Subcutaneous abdominal adipose tissue (tissue), 5 donors: ENCODE data around the gene C11orf21.
A peak's percentile ranks its signal among the peaks of the same experiment; 100 is the strongest.

Experiments used
- H3K27ac ChIP-seq: one replicate; pipeline ENCODE4 v1.7.0; 2013; ENCODE audit warnings: low read depth, mild to moderate bottlenecking, inconsistent platforms, low read length, moderate library complexity
- H3K27me3 ChIP-seq, 5 donors: one replicate each; pipeline ENCODE4 v1.7.0; 2013; ENCODE audit warnings: low read length in 5 of 5, inconsistent platforms in 1 of 5; ENCODE audit not compliant: control insufficient read depth in 5 of 5, insufficient read depth in 4 of 5
- H3K36me3 ChIP-seq, 5 donors: one replicate each; pipeline ENCODE4 v1.7.0; 2013; ENCODE audit warnings: low read length in 5 of 5; ENCODE audit not compliant: control insufficient read depth in 5 of 5, insufficient read depth in 5 of 5
- H3K4me1 ChIP-seq, 5 donors: one replicate each; pipeline ENCODE4 v1.7.0; 2013; ENCODE audit warnings: low read length in 5 of 5, mild to moderate bottlenecking in 3 of 5, moderate library complexity in 1 of 5; ENCODE audit not compliant: control insufficient read depth in 5 of 5, insufficient read depth in 5 of 5
- H3K4me3 ChIP-seq, 5 donors: one replicate each; pipeline ENCODE4 v1.7.0; 2013; ENCODE audit warnings: low read length in 5 of 5, low read depth in 1 of 5
- H3K9ac ChIP-seq, 5 donors: one replicate each; pipeline ENCODE4 v1.7.0; 2013; ENCODE audit warnings: low read length in 5 of 5, mild to moderate bottlenecking in 4 of 5, moderate library complexity in 3 of 5
- H3K9me3 ChIP-seq, 5 donors: one replicate each; pipeline ENCODE4 v1.7.0; 2013; ENCODE audit warnings: low read length in 5 of 5; ENCODE audit not compliant: control insufficient read depth in 5 of 5
- donor health status: healthy.
- donor health status: healthy.
- donor health status: healthy.
- donor health status: healthy.
- donor health status: healthy.

C11orf21 gene

GRCh38 chr11:2325123-2325522 is 23.4 kb upstream of the C11orf21 start:
- Histone ChIP-seq H3K9me3 (no peaks in the 10 kb centered on the region), H3K4me3 (no peak overlapping the region), H3K36me3 (no peaks in the 10 kb centered on the region), H3K27me3 (no peaks in the 10 kb centered on the region), H3K27ac (no peak overlapping the region), H3K9ac (no peak overlapping the region), H3K4me1 (peaks cover 0 to 10% (median 7%) of the 10 kb centered on the region in 5 donors)

GRCh38 chr11:2321311-2321683 is 19.6 kb upstream of the C11orf21 start:
- Histone ChIP-seq H3K9me3 (peaks cover 0 to 8% (median 6%) of the 10 kb centered on the region in 5 donors), H3K36me3 (no peaks in the 10 kb centered on the region), H3K9ac (no peak overlapping the region)

GRCh38 chr11:2320568-2321310 is 19.0 kb upstream of the C11orf21 start:
- Histone ChIP-seq H3K9ac (peak overlapping the region in 1 of 5 donors; percentile 27), H3K27me3 (no peaks in the 10 kb centered on the region), H3K4me3 (no peak overlapping the region), H3K36me3 (no peaks in the 10 kb centered on the region), H3K4me1 (peaks cover 0 to 13% (median 10%) of the 10 kb centered on the region in 5 donors), H3K27ac (no peak overlapping the region), H3K9me3 (peaks cover 0 to 8% (median 6%) of the 10 kb centered on the region in 5 donors)

More at GRCh38 chr11:2321311-2321683, 19.6 kb upstream of the C11orf21 start:
- Histone ChIP-seq H3K27me3 (no peaks in the 10 kb centered on the region), H3K4me1 (peaks cover 0 to 12% (median 10%) of the 10 kb centered on the region in 5 donors), H3K4me3 (no peak overlapping the region), H3K27ac (no peak overlapping the region)

- H3K9ac ChIP-seq = no peak overlapping the region
- H3K36me3 ChIP-seq = no peaks in the 10 kb centered on the region
- H3K27ac ChIP-seq = no peak overlapping the region
- H3K27me3 ChIP-seq = no peaks in the 10 kb centered on the region
- no peak overlapping the region for H3K4me3 ChIP-seq
- peaks cover 0 to 20% (median 17%) of the 10 kb centered on the region in 5 donors for H3K4me1 ChIP-seq
- H3K9me3 ChIP-seq = peaks cover 0 to 8% (median 6%) of the 10 kb centered on the region in 5 donors
Observed at GRCh38 chr11:2319791-2320472, 18.2 kb upstream of the C11orf21 start.

- H3K9ac ChIP-seq = no peak overlapping the region
- no peak overlapping the region for H3K4me3 ChIP-seq
- H3K27ac ChIP-seq = no peak overlapping the region
- H3K27me3 ChIP-seq = no peaks in the 10 kb centered on the region
- peaks cover 0 to 8% (median 6%) of the 10 kb centered on the region in 5 donors for H3K9me3 ChIP-seq
- H3K36me3 ChIP-seq = no peaks in the 10 kb centered on the region
- peaks cover 2 to 33% (median 29%) of the 10 kb centered on the region in 5 donors for H3K4me1 ChIP-seq
Observed at GRCh38 chr11:2318707-2319106, 17.0 kb upstream of the C11orf21 start.

GRCh38 chr11:2318123-2318522 is 16.4 kb upstream of the C11orf21 start:
- peaks cover 2 to 39% (median 33%) of the 10 kb centered on the region in 5 donors for H3K4me1 ChIP-seq
- peaks cover 0 to 8% (median 6%) of the 10 kb centered on the region in 5 donors for H3K9me3 ChIP-seq
- H3K9ac ChIP-seq = no peak overlapping the region
- no peaks in the 10 kb centered on the region for H3K27me3 ChIP-seq
- no peak overlapping the region for H3K27ac ChIP-seq
- no peaks in the 10 kb centered on the region for H3K36me3 ChIP-seq
- no peak overlapping the region for H3K4me3 ChIP-seq

GRCh38 chr11:2317354-2318050 is 15.8 kb upstream of the C11orf21 start:
- peaks cover 2 to 43% (median 33%) of the 10 kb centered on the region in 5 donors for H3K4me1 ChIP-seq
- no peaks in the 10 kb centered on the region for H3K27me3 ChIP-seq
- no peaks in the 10 kb centered on the region for H3K36me3 ChIP-seq
- no peak overlapping the region for H3K27ac ChIP-seq
- peaks cover 0 to 8% (median 6%) of the 10 kb centered on the region in 5 donors for H3K9me3 ChIP-seq
- no peak overlapping the region for H3K9ac ChIP-seq
- no peak overlapping the region for H3K4me3 ChIP-seq

GRCh38 chr11:2316963-2317244 is 15.2 kb upstream of the C11orf21 start:
- no peaks in the 10 kb centered on the region for H3K36me3 ChIP-seq
- H3K27ac ChIP-seq = no peak overlapping the region
- H3K4me3 ChIP-seq = no peak overlapping the region
- H3K9me3 ChIP-seq = peaks cover 0 to 8% (median 6%) of the 10 kb centered on the region in 5 donors
- no peak overlapping the region for H3K9ac ChIP-seq
- peaks cover 2 to 49% (median 35%) of the 10 kb centered on the region in 5 donors for H3K4me1 ChIP-seq
- H3K27me3 ChIP-seq = no peaks in the 10 kb centered on the region

- Histone ChIP-seq H3K27me3 (no peaks in the 10 kb centered on the region), H3K4me1 (peaks cover 2 to 53% (median 39%) of the 10 kb centered on the region in 5 donors), H3K36me3 (no peaks in the 10 kb centered on the region), H3K4me3 (no peak overlapping the region), H3K9ac (no peak overlapping the region), H3K9me3 (peaks cover 0 to 8% (median 6%) of the 10 kb centered on the region in 5 donors), H3K27ac (no peak overlapping the region)
Observed at GRCh38 chr11:2316169-2316962, 14.6 kb upstream of the C11orf21 start.
